Panc1 (cell line): ENCODE results near the gene ZNF710. TPM values are rescaled to one million over a fixed set of nuclear protein-coding genes. Genes with fewer than 3 reads are reported as not detected.

Source experiments
- ATAC-seq: fragments of 200-7000 bp; cut with Tn5 transposase; 2 replicates; pipeline ENCODE4 v1.9.1; 2020; ENCODE audit warnings: mild to moderate bottlenecking, moderate library complexity
- BruUV-seq: library from RNA; stranded (reverse); fragments of 400-500 nt; replicated peaks from 2 replicates; lab custom pipeline; 2021; lab: Mats Ljungman, UMichigan
- CTCF ChIA-PET: fragments of 300-600 bp; sonication (Branson Sonifier 250); formaldehyde crosslinking; loops from one replicate; lab custom pipeline; 2022; ENCODE audit warnings: antibody characterized with exemption; lab: Charles Lee
- POLR2A ChIA-PET: fragments of 300-600 bp; sonication (Branson Sonifier 250); formaldehyde crosslinking; loops from one replicate; lab custom pipeline; 2022; ENCODE audit warnings: antibody characterized with exemption; lab: Charles Lee
- DNase-seq: peaks from one replicate; pipeline ENCODE4 v3.0.0-alpha.2; 2010; ENCODE audit warnings: low read depth, low spot score
- H3K27ac ChIP-seq: 2 replicates; pipeline ENCODE4 v1.5.1; 2011; ENCODE audit warnings: mild to moderate bottlenecking, low read length, inconsistent platforms
- H3K27me3 ChIP-seq: fragments of 200-500 bp; sonication (Bioruptor generic); 2 replicates; pipeline ENCODE4 v1.6.0; 2014; ENCODE audit warnings: low read length, inconsistent platforms; ENCODE audit not compliant: control insufficient read depth, insufficient read depth
- H3K36me3 ChIP-seq: fragments of 200-500 bp; sonication (Bioruptor generic); 2 replicates; pipeline ENCODE4 v1.5.1; 2014; ENCODE audit warnings: inconsistent platforms, mild to moderate bottlenecking, low read length, moderate library complexity; ENCODE audit not compliant: control insufficient read depth, insufficient read depth
- H3K4me1 ChIP-seq: 2 replicates; pipeline ENCODE4 v1.5.1; 2011; ENCODE audit warnings: inconsistent platforms, mild to moderate bottlenecking, low read length, moderate library complexity; ENCODE audit not compliant: control insufficient read depth, insufficient read depth
- H3K4me3 ChIP-seq, 2 experiments: 2 replicates each; pipeline ENCODE4 v1.5.1; 2011 to 2012; ENCODE audit warnings: low read depth in 2 of 2, low read length in 2 of 2, mild to moderate bottlenecking in 2 of 2, inconsistent platforms in 1 of 2, moderate library complexity in 1 of 2
- H3K9me3 ChIP-seq: fragments of 200-500 bp; sonication (Bioruptor generic); 2 replicates; pipeline ENCODE4 v1.5.1; 2014; ENCODE audit warnings: low read depth, mild to moderate bottlenecking, inconsistent platforms, low read length, moderate library complexity; ENCODE audit not compliant: control insufficient read depth, insufficient read depth
- CTCF ChIP-seq: fragments of 450-650 bp; IDR thresholded peaks from 2 replicates; pipeline ENCODE4 v1.5.1; 2017; ENCODE audit warnings: mild to moderate bottlenecking
- POLR2AphosphoS5 ChIP-seq: IDR thresholded peaks from 2 replicates; pipeline ENCODE4 v1.6.1; 2012; ENCODE audit warnings: mild to moderate bottlenecking, low read depth, low read length, moderate library complexity
- REST ChIP-seq, 2 experiments: IDR thresholded peaks; 2 replicates each; pipeline ENCODE4 v1.6.1; 2011 to 2012; ENCODE audit warnings: low read depth in 2 of 2, control low read depth in 1 of 2, low read length in 1 of 2, mild to moderate bottlenecking in 1 of 2, moderate library complexity in 1 of 2; ENCODE audit not compliant: insufficient read depth in 1 of 2
- SIN3A ChIP-seq: IDR thresholded peaks from 2 replicates; pipeline ENCODE4 v1.6.1; 2012; ENCODE audit warnings: low read depth, mild to moderate bottlenecking, low read length, moderate library complexity, borderline replicate concordance; ENCODE audit not compliant: insufficient read depth
- TCF7L2 ChIP-seq: IDR thresholded peaks from 2 replicates; pipeline ENCODE4 v1.6.1; 2011; ENCODE audit warnings: mild to moderate bottlenecking, low read depth, low read length, inconsistent platforms
- in situ Hi-C: cut with HindIII; loops from 2 replicates; pipeline ENCODE4 v1.10.0; 2016; ENCODE audit warnings: low sequenced_read_pairs, low pct_unique_long_range_greater_than_20kb
- intact Hi-C: fragments of 100-400 bp; cut with micrococcal nuclease; formaldehyde crosslinking; loops from one replicate; pipeline ENCODE4 v1.10.0; 2022; ENCODE audit not compliant: unreplicated experiment
- total RNA-seq: library from RNA; stranded (reverse); gene quantifications from one replicate; pipeline ENCODE4 v1.2.1, GENCODE V29; 2021; ENCODE audit not compliant: unreplicated experiment

ZNF710 gene
- total RNA-seq, 1 experiment from 2014 or later, result 15.8 TPM

GRCh38 chr15:90058775-90059174 is 57.7 kb downstream of the ZNF710 start:
- intact Hi-C loops (no loop called here), in situ Hi-C loops (no loop called here)
- CTCF ChIA-PET, result no interaction called here
- H3K9me3 ChIP-seq, result no peaks in the 10 kb centered on the region
- H3K4me1 ChIP-seq, result peaks cover 28% of the 10 kb centered on the region
- POLR2A ChIA-PET, result interaction anchor here (0.6 kb wide), 1 partner anchor 57 kb away, joined by 4 read pairs; no protein-coding TSS in a partner anchor
- ATAC-seq (no peak), DNase-seq (no peak)
- TF ChIP-seq POLR2AphosphoS5 (no peak), CTCF (no peak), REST (IDR thresholded peaks at IDR 0.05; ENCODE audit: insufficient read depth in 1 of 2, low read depth in 2 of 2, low read length in 1 of 2) (no peak), SIN3A (no peak), TCF7L2 (no peak)
- H3K27me3 ChIP-seq, result no peaks in the 10 kb centered on the region
- H3K36me3 ChIP-seq, result no peaks in the 10 kb centered on the region
- H3K27ac ChIP-seq, result no peak overlapping the region
- no peak overlapping the region for H3K4me3 ChIP-seq
- no TSS peak for BruUV-seq

- peak; percentile 49; the same call in 1 of the 2 replicates for ATAC-seq
- in situ Hi-C loops (no loop called here), intact Hi-C loops (no loop called here)
- no peak overlapping the region for H3K4me3 ChIP-seq
- peak overlapping the region; percentile 46; the same call in 1 of the 2 replicates for H3K27ac ChIP-seq
- no peak for DNase-seq
- POLR2A ChIA-PET, result no interaction called here
- no peaks in the 10 kb centered on the region for H3K9me3 ChIP-seq
- no TSS peak for BruUV-seq
- TF ChIP-seq TCF7L2 (no peak), REST (IDR thresholded peaks at IDR 0.05; ENCODE audit: insufficient read depth in 1 of 2, low read depth in 2 of 2, low read length in 1 of 2) (no peak), SIN3A (no peak), POLR2AphosphoS5 (no peak), CTCF (no peak)
- no peaks in the 10 kb centered on the region for H3K36me3 ChIP-seq
- H3K27me3 ChIP-seq, result no peaks in the 10 kb centered on the region
- CTCF ChIA-PET, result no interaction called here
- peaks cover 29% of the 10 kb centered on the region for H3K4me1 ChIP-seq
Measured at GRCh38 chr15:90059208-90059985, 58.3 kb downstream of the ZNF710 start.
